Measurements from ENCODE around the gene DOCK6.
"Not testable (repeated sequence)": the region's sequence is repeated elsewhere in the genome, so short reads cannot be mapped to it uniquely, and the experiment has no call there.

The DOCK6 gene

GRCh38 chr19:11168568-11168967 is 93.8 kb downstream of the DOCK6 start:
- DNase-seq: peak; percentile 77

- peak; percentile 30 for DNase-seq
These were observed 95.8 kb downstream of the DOCK6 start for GRCh38 chr19:11166281-11167142.

- DNase-seq: no peak
These were observed 96.8 kb downstream of the DOCK6 start for GRCh38 chr19:11165486-11166030.

- DNase-seq: no peak
These were observed 97.4 kb downstream of the DOCK6 start for GRCh38 chr19:11164879-11165406.

- no peak for DNase-seq
These were observed 98.0 kb downstream of the DOCK6 start for GRCh38 chr19:11164296-11164695.

- not testable (repeated sequence) for DNase-seq
These were observed 101.9 kb downstream of the DOCK6 start for GRCh38 chr19:11160440-11160768.

- DNase-seq: no peak
These were observed 102.5 kb downstream of the DOCK6 start for GRCh38 chr19:11159598-11160439.

GRCh38 chr19:11155373-11156120 is 106.8 kb downstream of the DOCK6 start, which contains the start of gene SPC24:
SPC24 (minus strand) TSS chr19:11155782; CDS start chr19:11155776, 6 bp downstream.
- peak; percentile 94 for DNase-seq

GRCh38 chr19:11154683-11155047 is 107.7 kb downstream of the DOCK6 start:
- no peak for DNase-seq

GRCh38 chr19:11152318-11153062 is 109.8 kb downstream of the DOCK6 start:
- DNase-seq: no peak

- DNase-seq: no peak
These were observed 111.1 kb downstream of the DOCK6 start for GRCh38 chr19:11151181-11151580.

All from amniotic stem cell (primary cell).